Neural cell (in vitro differentiated cells): ENCODE results near the gene CEMIP.

Source experiments
- EP300 ChIP-seq: fragments of 450-650 bp; conservative IDR thresholded peaks from 2 replicates; pipeline ENCODE4 v1.6.1; 2014; ENCODE audit warnings: antibody characterized with exemption, mild to moderate bottlenecking, moderate library complexity; ENCODE audit not compliant: poor library complexity, severe bottlenecking
- EZH2 ChIP-seq: fragments of 200-600, 300-800 bp; shearing (Covaris generic), sonication (generic); IDR thresholded peaks from 2 replicates; pipeline ENCODE4 v1.6.1; 2014; ENCODE audit warnings: antibody characterized with exemption, low read length, borderline replicate concordance, mild to moderate bottlenecking; ENCODE audit not compliant: insufficient read depth, poor library complexity, severe bottlenecking
- MXI1 ChIP-seq: fragments of 450-650 bp; conservative IDR thresholded peaks from 2 replicates; pipeline ENCODE4 v1.6.1; 2014; ENCODE audit warnings: antibody characterized with exemption, mild to moderate bottlenecking; ENCODE audit not compliant: poor library complexity, severe bottlenecking
- POLR2AphosphoS5 ChIP-seq: IDR thresholded peaks from 2 replicates; pipeline ENCODE4 v1.6.1; 2012
- RAD21 ChIP-seq: fragments of 450-650 bp; conservative IDR thresholded peaks from 2 replicates; pipeline ENCODE4 v1.6.1; 2014; ENCODE audit warnings: antibody characterized with exemption, mild to moderate bottlenecking, moderate library complexity
- SMC3 ChIP-seq: fragments of 450-650 bp; conservative IDR thresholded peaks from 2 replicates; pipeline ENCODE4 v1.6.1; 2014; ENCODE audit warnings: antibody characterized with exemption, mild to moderate bottlenecking, moderate library complexity; ENCODE audit not compliant: poor library complexity
- TF ChIP-seq, protein P1 (sequence below): fragments of 450-650 bp; IDR thresholded peaks from 2 replicates; pipeline ENCODE4 v1.5.1; 2014; ENCODE audit warnings: antibody characterized with exemption, mild to moderate bottlenecking, moderate library complexity; ENCODE audit not compliant: poor library complexity, severe bottlenecking

- TF ChIP-seq, protein P1, sequence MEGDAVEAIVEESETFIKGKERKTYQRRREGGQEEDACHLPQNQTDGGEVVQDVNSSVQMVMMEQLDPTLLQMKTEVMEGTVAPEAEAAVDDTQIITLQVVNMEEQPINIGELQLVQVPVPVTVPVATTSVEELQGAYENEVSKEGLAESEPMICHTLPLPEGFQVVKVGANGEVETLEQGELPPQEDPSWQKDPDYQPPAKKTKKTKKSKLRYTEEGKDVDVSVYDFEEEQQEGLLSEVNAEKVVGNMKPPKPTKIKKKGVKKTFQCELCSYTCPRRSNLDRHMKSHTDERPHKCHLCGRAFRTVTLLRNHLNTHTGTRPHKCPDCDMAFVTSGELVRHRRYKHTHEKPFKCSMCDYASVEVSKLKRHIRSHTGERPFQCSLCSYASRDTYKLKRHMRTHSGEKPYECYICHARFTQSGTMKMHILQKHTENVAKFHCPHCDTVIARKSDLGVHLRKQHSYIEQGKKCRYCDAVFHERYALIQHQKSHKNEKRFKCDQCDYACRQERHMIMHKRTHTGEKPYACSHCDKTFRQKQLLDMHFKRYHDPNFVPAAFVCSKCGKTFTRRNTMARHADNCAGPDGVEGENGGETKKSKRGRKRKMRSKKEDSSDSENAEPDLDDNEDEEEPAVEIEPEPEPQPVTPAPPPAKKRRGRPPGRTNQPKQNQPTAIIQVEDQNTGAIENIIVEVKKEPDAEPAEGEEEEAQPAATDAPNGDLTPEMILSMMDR, result no peak
- TF ChIP-seq EP300 (no peak), EZH2 (no peak), RAD21 (no peak), POLR2AphosphoS5 (no peak), SMC3 (no peak), MXI1 (no peak)
These were observed 205.7 kb downstream of the CEMIP start for GRCh38 chr15:80984856-80985255.
